ENCODE data around the gene ITGB3.

DNA sequence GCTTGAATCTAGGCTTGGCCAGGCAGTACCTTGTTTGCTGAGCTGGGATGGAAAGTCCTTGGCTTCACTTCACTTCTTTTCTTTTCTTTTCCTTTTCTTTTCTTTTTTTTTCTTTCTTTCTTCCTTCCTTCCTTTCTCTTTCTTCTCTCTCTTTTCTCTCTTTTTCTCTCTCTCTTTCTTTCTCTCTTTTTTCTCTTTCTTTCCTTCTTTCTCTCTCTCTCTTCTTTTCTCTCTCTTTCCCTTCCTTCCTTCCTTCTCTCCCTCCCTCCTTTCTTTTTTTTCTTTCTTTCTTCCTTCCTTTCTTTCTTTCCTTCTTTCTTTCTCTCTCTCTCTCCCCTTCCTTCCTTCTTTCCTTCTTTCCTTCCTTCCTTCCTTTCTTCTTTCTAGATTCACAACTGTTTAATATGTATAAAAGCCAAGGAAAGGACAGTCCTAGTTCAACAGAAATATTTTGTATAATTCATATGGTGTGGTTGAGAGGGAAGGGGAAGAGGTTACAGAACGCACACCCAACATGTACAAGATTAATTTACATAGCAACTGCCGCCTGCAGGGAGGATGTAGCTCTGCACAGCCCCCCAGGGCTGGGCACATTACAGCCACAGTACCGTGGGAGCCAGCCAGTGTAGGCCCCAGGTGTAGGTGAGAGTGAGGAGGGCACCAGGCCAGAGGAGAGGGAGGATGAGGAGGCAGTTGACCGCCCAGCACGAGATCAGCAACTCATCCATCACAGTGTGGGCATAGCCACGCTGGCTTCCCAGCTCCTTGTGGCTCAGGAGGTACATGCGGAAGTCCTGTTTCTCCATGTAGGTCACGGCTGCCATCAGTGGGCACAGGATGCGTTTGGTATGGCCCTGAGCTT, 9.7 kb upstream of the ITGB3 start:
- TF ChIP-seq EZH2phosphoT487 (IDR thresholded peaks at IDR 0.05; ENCODE audit: insufficient read depth, low read depth) (no peak), EZH2 (IDR thresholded peaks at IDR 0.05; ENCODE audit: insufficient read depth, poor library complexity, severe bottlenecking) (no peak)

Measured in GM23248 (cell line).